ENCODE results near the gene FGF11.

The FGF11 gene

GRCh38 chr17:7431231-7431630, 8.1 kb upstream of the FGF11 start:
- DNase-seq (ENCODE audit: low spot score) = no peak

- DNase-seq (ENCODE audit: low spot score) = no peak
Observed at GRCh38 chr17:7432296-7432695, 7.0 kb upstream of the FGF11 start.

GRCh38 chr17:7435676-7436555, 3.4 kb upstream of the FGF11 start:
- no peak for DNase-seq (ENCODE audit: low spot score)

- DNase-seq (ENCODE audit: low spot score) = peak; percentile 72
Observed at GRCh38 chr17:7436556-7437368, 2.5 kb upstream of the FGF11 start.

GRCh38 chr17:7437369-7437863, 1.9 kb upstream of the FGF11 start:
- DNase-seq (ENCODE audit: low spot score) = no peak

GRCh38 chr17:7437950-7438614, 1.2 kb upstream of the FGF11 start:
- no peak for DNase-seq (ENCODE audit: low spot score)

- DNase-seq (ENCODE audit: low spot score) = no peak
Observed at GRCh38 chr17:7438656-7439460, 454 bp upstream of the FGF11 start.

GRCh38 chr17:7440113-7440833, 961 bp downstream of the FGF11 start:
- DNase-seq (ENCODE audit: low spot score) = peak; percentile 31

GRCh38 chr17:7440834-7441195, 1.5 kb downstream of the FGF11 start:
- no peak for DNase-seq (ENCODE audit: low spot score)

GRCh38 chr17:7441266-7441665, 2.0 kb downstream of the FGF11 start:
- no peak for DNase-seq (ENCODE audit: low spot score)

- DNase-seq (ENCODE audit: low spot score) = no peak
Observed at GRCh38 chr17:7442142-7442541, 2.8 kb downstream of the FGF11 start.

- no peak for DNase-seq (ENCODE audit: low spot score)
Observed at GRCh38 chr17:7443499-7444485, 4.5 kb downstream of the FGF11 start.

- no peak for DNase-seq (ENCODE audit: low spot score)
Observed at GRCh38 chr17:7444682-7445618, 5.6 kb downstream of the FGF11 start, which contains the start of gene CHRNB1. Gene CHRNB1 (plus strand): TSS chr17:7445061. CDS start chr17:7445128, 67 bp downstream.

GRCh38 chr17:7445619-7445968, 6.3 kb downstream of the FGF11 start:
- DNase-seq (ENCODE audit: low spot score) = no peak

- no peak for DNase-seq (ENCODE audit: low spot score)
Observed at GRCh38 chr17:7448461-7448860, 9.1 kb downstream of the FGF11 start.

GRCh38 chr17:7459961-7460545, 20.7 kb downstream of the FGF11 start:
- DNase-seq (ENCODE audit: low spot score) = no peak

- no peak for DNase-seq (ENCODE audit: low spot score)
Observed at GRCh38 chr17:7460850-7461660, 21.7 kb downstream of the FGF11 start.

Data from NAMALWA (cell line).